HCEC 1CT (cell line): ENCODE data around the gene PERP.
"Not testable (repeated sequence)": the region's sequence is repeated elsewhere in the genome, so short reads cannot be mapped to it uniquely, and the experiment has no call there.

ENCODE experiments used
- DNase-seq: peaks from one replicate; pipeline ENCODE4 v3.0.0-alpha.2; 2017

Gene PERP

GRCh38 chr6:138107078-138107751 is at the start of gene PERP:
Gene PERP, minus strand, starts transcription at chr6:138107419. Its CDS starts 79 bp downstream, at chr6:138107340.
- peak; percentile 59 for DNase-seq

GRCh38 chr6:138155443-138155842 is 48.2 kb upstream of the PERP start:
- DNase-seq: no peak

- DNase-seq: no peak
Observed at GRCh38 chr6:138146544-138146943, 39.3 kb upstream of the PERP start.

GRCh38 chr6:138145402-138145801 is 38.2 kb upstream of the PERP start:
- no peak for DNase-seq

GRCh38 chr6:138142806-138143205 is 35.6 kb upstream of the PERP start:
- DNase-seq: no peak

GRCh38 chr6:138129190-138129589 is 22.0 kb upstream of the PERP start:
- DNase-seq: no peak

- no peak for DNase-seq
Observed at GRCh38 chr6:138128096-138128495, 20.9 kb upstream of the PERP start.

GRCh38 chr6:138124096-138124495 is 16.9 kb upstream of the PERP start:
- DNase-seq: no peak

GRCh38 chr6:138119976-138120375 is 12.8 kb upstream of the PERP start:
- DNase-seq: no peak

- not testable (repeated sequence) for DNase-seq
Observed at GRCh38 chr6:138119229-138119628, 12.0 kb upstream of the PERP start.

- DNase-seq: no peak
Observed at GRCh38 chr6:138117376-138117914, 10.2 kb upstream of the PERP start.

- DNase-seq: no peak
Observed at GRCh38 chr6:138116661-138116999, 9.4 kb upstream of the PERP start.

GRCh38 chr6:138115877-138116660 is 8.8 kb upstream of the PERP start:
- peak; percentile 57 for DNase-seq

- DNase-seq: no peak
Observed at GRCh38 chr6:138115201-138115600, 8.0 kb upstream of the PERP start.

- DNase-seq: no peak
Observed at GRCh38 chr6:138113588-138114210, 6.5 kb upstream of the PERP start.

- no peak for DNase-seq
Observed at GRCh38 chr6:138110229-138110628, 3.0 kb upstream of the PERP start.

GRCh38 chr6:138109042-138109997 is 2.1 kb upstream of the PERP start:
- DNase-seq: peak; percentile 61

GRCh38 chr6:138107752-138108592 is 753 bp upstream of the PERP start:
- DNase-seq: no peak

- DNase-seq: no peak
Observed at GRCh38 chr6:138106665-138107077, 548 bp downstream of the PERP start.

- DNase-seq: no peak
Observed at GRCh38 chr6:138105880-138106664, 1.1 kb downstream of the PERP start.

GRCh38 chr6:138105446-138105845 is 1.8 kb downstream of the PERP start:
- no peak for DNase-seq
